GM21723 (cell line): Measurements from ENCODE around the gene CYB561A3.

ENCODE experiments used
- ATAC-seq: cut with Tn5 transposase; IDR thresholded peaks from one replicate; pipeline ENCODE4 v1.9.1; 2021; ENCODE audit warnings: mild to moderate bottlenecking, moderate library complexity; ENCODE audit not compliant: unreplicated experiment

The CYB561A3 gene

DNA sequence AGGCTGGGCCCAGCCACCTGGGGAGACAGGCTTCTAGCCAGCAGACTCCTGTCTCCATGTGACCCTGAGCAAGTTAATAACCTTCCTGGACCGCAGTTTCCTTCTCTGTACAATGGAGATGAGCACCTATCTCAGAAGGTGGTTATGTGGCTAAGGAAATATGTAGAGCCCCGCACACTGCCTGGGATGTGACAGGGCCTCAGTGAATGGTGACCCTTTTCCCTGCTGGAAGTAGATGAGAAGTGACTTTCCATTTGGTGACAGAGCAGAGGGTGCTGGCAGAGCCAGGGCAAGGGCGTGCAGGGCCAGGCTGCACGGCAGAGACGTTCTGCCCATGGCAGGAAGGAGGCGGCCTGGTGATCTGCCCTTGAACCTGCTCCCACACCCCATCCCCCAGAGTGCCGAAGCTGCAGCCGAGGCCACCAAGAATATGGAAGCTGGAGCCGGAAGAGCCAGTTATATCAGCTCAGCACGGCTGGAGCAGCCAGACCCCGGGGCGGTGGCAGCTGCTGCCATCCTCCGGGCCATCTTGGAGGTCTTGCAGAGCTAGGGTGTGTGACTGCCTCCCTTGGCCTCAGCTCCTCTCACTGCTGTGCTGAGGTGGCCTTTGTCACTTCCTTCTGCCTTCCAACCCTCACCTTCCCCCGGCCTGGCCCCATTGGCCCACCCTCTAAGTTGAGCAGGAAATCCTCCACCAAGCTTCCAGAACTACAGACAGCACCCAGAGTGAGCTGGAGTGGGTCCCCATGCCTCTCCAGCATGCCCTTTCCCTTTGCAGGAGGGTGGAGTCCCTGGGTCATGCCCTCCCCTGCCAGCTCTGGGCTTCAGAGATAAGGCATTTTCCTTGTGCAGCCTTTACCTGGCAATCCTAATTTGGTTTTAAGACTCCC is 15.5 kb downstream of the CYB561A3 start:
- ATAC-seq: no peak

DNA sequence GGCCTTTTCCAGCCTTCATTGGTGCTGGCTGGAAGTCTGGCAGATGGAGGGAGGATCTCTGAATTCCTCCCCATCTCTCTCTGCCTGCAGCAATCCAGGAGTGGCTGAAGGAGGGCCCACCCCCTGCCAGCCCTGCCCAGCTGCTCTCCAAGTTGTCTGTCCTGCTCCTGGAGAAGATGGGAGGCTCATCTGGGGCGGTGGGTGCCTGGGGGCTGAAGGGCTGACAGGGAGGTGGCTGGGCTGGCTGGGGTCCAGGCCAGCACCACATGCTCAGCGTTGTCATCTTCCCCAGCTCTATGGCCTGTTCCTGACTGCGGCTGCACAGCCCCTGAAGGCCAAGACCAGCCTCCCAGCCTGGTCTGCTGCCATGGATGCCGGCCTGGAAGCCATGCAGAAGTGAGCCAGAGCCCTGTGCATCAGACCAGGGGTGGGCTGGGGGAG is 16.5 kb downstream of the CYB561A3 start:
- no peak for ATAC-seq

GRCh38 chr11:61343792-61344745 is 17.6 kb downstream of the CYB561A3 start:
- ATAC-seq: no peak

DNA sequence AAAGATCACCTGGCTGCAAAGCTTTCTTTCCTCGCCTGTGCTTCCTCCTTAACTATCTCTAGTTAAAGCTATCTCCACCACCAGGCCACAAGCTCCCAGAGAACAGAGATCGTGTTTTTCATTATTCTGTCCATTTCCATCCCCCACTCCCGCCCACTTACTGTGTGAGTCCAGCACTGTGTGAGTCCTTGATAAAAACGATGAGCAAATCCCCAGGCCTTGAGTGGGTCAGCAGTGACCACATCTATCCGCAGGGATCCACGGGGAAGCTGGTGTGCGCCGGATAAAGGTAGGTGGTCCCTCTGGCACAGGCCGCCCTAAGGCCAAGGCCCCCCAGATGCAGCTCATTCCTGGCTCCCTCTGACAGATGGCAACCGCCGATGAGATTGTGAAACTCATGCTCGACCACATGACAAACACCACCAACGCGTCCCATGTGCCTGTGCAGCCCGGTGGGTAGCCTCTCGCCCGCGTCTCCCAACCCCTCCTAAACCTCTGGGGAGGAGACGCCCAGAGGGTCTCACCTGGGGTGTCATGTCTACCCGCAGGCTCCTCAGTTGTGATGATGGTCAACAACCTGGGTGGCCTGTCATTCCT is 19.4 kb downstream of the CYB561A3 start:
- ATAC-seq: no peak

DNA sequence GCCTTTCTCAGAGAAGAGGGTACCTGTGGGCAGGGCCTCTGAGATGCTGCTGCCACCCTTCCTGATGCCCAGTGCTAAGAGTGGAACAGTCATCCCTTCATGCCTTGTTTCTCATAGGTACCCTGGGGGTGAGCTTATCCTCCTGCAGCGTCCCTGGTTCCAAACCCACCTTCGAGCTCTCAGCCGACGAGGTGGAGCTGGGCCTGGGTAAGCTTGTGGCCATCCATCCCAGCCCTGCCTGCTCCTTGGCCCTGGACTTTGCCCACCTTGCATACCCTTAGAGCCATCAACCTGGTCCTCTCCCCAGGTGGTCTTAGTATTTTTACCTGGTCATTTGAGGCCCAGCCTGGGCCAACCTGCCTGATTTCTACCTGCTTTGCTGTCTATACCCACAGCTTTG is 20.0 kb downstream of the CYB561A3 start:
- ATAC-seq: no peak

GRCh38 chr11:61340979-61341378 is 20.7 kb downstream of the CYB561A3 start:
- no peak for ATAC-seq

DNA sequence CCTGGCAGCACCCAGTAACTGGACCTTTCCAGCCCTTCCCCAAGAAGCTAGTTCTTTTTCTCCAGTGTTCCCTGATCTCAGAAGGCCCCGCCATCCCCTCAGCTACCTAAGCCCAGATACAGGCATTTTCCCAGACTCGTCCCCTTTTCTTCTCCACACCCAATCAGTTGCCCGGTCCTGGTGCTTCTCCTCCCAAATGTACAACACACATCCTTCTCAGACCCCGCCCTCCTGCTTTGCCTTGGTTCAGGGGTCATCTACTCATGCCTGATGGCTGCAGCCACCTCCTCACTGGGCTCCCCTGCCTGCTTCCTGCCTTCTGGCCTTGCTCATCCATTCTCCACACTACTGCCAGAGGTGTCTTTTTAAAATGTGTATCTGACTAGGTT is 22.2 kb downstream of the CYB561A3 start:
- ATAC-seq: no peak

- no peak for ATAC-seq
Observed at GRCh38 chr11:61338783-61339489, 22.7 kb downstream of the CYB561A3 start.

GRCh38 chr11:61337706-61338470 is 23.8 kb downstream of the CYB561A3 start:
- ATAC-seq: no peak

DNA sequence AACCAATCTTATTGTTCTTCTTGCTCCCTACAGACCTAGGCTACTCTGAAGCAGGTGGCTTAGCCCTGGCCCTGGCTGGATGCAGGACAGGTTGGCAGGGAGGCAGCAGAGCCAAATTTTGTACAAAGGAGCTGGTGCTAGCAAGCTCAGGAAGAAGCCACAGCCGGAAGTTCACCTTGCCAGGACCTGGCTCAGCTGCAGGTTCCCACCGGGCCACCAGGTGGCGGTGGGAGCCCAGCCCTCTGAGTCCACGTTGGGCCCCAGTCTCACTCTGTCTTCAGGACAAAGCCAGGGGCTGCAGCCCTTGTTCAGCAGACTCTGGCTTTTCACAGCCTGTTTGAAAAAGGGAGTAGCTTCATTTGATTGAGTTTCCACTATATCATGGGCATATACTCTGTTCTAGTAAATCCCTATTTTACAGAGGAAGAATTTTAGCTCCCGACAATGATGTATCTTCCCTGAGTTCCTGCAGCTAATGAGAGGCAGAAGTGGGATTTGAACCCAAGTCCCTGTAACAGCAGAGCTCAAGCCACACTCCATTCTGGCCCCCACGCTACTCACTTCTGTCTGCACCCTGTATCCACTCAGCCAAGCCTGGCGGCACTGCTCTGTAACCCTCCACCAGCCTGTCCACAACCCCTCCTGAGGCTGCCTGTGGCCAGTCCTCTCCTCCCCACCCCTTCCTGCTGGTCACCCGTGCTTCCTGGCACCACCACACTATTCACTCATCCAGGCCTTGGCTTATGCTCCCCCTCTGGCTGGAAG is 25.3 kb downstream of the CYB561A3 start:
- no peak for ATAC-seq

DNA sequence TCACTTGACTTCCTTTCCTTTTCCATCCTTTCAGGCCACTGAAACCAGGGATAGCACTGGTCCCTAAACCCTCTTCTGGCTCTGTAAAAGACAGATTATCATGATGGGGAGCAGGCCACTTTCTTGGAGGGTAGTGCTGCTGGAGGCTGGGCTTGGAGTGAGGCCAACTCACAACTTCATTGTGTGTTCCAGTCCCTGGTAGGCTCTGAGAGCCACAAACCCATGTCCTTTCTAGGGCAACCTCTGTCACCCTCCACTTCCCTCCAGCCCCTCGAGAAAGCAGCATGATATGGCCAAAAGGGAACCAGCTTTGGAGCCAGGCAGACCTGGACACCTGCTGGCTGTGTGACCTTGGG is 26.3 kb downstream of the CYB561A3 start:
- ATAC-seq: no peak

- no peak for ATAC-seq
Observed at GRCh38 chr11:61334434-61335354, 27.0 kb downstream of the CYB561A3 start.

DNA sequence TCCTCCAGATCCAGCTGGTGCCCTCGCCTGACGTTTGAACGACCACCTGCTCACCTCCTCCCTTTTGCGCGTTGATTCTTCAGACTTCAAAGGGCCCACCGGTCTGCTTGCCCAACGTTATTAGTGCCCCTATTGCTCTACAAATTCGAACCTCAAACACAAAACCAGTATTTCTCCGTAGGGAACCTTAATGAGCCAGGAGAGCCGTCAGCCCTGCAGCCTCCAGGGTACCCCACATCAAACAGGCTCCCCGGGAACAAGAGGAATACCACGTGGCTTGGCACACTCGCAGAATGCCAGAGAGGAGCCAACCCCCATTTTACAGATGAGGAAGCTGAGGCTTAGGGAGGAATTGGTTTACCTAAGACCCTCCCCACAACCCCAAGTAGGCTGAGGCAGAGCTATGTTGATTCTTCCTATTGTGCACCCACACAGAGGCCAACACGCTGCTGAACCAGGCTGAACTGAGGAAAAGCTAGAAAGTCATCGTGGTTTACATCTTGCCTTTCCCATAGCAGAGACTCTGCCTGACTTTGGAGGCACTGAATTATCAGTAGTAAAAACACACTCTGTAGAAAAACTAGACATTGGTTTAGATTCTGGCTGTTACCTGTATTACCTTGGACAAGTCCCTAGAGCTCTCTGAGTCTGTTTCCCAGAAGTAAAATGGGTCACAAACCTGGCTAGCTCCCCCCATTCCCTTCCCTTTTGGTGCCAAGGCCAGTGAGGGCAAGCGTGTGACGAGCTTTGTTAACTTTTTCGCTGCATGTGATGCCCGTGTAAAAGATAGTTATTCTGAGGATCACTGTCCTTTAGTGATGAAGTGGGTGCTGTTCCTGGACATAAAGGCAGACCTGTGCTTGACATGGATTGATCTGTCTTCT is 27.9 kb downstream of the CYB561A3 start:
- peak; percentile 13 for ATAC-seq

DNA sequence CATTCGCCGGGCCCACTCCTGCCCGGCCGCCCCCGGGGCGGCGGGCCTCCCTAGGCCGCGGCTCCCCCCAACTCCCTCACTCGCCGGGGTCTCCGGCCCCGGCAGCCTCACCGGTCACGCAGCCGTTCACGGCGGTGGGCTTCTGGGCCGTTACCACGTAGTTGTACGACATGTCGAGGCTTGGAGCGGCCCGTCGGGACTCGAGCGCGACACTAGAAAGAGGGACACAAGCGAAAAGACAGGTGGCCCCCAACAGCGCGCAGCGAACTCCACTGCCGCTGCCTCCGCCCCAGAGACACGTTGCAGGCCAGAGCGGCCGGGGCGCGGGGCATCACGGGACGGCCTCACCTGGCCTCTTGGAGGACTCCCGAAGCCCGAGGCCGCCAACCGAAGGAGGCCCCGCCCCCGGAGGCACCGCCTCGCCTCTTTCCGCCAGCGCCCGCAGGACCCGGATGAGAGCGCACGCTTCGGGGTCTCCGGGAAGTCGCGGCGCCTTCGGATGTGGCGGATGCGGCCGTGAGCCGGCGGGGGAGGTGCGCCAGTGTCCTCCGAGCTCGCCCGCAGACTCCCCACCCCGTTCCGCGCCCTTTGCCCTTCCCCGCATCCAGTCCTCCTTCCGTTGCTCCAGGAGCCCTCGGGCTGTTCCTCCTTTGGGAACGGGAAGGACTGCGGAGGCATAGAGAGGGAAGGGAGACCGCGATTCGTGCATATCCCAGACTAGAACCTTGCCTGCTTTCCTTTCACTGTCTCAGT is 28.7 kb downstream of the CYB561A3 start, which contains the start of the genes DDB1 and TKFC:
DDB1 (minus strand) TSS at position 309 of the 753 bp plus-strand sequence; CDS start at position 172, 137 bp downstream.
TKFC (plus strand) TSS at position 432 of the 753 bp plus-strand sequence. CDS start 1,501 bp downstream, outside the sequence.
- ATAC-seq: peak; percentile 91

DNA sequence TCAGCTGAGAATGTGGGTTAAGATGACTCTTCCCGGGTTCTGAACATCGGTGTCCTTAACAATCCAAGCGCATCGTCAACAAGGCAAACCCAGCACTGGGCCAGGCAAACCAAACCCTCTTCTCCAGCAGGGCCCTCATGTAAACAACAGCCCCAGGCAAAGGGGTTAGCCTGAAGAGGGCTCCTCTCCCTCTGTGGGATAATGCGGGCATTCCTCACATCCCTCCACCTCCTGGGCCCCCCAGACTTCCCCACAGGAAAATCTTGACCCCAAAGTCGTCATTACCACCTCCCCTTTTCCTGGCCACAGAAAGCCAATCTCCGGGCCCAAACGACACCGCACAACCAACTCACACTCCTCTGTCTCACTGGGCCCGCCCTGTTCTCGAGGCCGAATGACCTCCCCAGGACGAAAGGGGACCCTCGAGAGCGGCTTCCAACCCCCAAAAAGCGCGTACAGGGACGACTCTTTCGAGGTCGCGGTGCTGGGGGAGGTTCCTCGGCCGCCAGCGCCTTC is 29.3 kb downstream of the CYB561A3 start:
- no peak for ATAC-seq

GRCh38 chr11:61331651-61332050 is 30.0 kb downstream of the CYB561A3 start:
- ATAC-seq: no peak
